HepG2 (cell line): ENCODE results near the gene MIB2. TPM values are rescaled to one million over a fixed set of nuclear protein-coding genes. Genes with fewer than 3 reads are reported as not detected.

ENCODE experiments used
- BHLHE40 ChIP-seq: IDR thresholded peaks from 2 replicates; pipeline ENCODE4 v1.6.1; 2011; ENCODE audit warnings: low read length, improper control_type of control experiment
- CAMTA2 ChIP-seq: sonication (generic); formaldehyde crosslinking; IDR thresholded peaks from 2 replicates; pipeline ENCODE4 v1.4.0; 2020; ENCODE audit warnings: mild to moderate bottlenecking, missing genetic modification reagents, borderline replicate concordance
- CCAR2 ChIP-seq: fragments of 200-400 bp; formaldehyde crosslinking; optimal IDR thresholded peaks from 2 replicates; pipeline ENCODE3; 2018; ENCODE audit warnings: low read depth, mild to moderate bottlenecking, low read length, moderate library complexity
- GZF1 ChIP-seq: sonication (generic); formaldehyde crosslinking; IDR thresholded peaks from 2 replicates; pipeline ENCODE4 v1.5.1; 2020; ENCODE audit warnings: mild to moderate bottlenecking, missing genetic modification reagents
- MATR3 ChIP-seq: sonication (generic); formaldehyde crosslinking; IDR thresholded peaks from 2 replicates; pipeline ENCODE4 v1.4.0; 2020; ENCODE audit warnings: missing genetic modification reagents
- POLR2AphosphoS5 ChIP-seq: IDR thresholded peaks from 2 replicates; pipeline ENCODE4 v1.6.1; 2012; ENCODE audit warnings: low read depth, low read length
- RAD51 ChIP-seq: fragments of 450-650 bp; IDR thresholded peaks from 2 replicates; pipeline ENCODE4 v1.6.1; 2016; ENCODE audit warnings: borderline replicate concordance
- SKI ChIP-seq: fragments of 450-650 bp; IDR thresholded peaks from one replicate; pipeline ENCODE4 v1.6.1; 2018; ENCODE audit warnings: mild to moderate bottlenecking; ENCODE audit not compliant: partially characterized antibody
- SMARCE1 ChIP-seq: fragments of 450-650 bp; IDR thresholded peaks from 2 replicates; pipeline ENCODE4 v1.6.1; 2017; ENCODE audit warnings: borderline replicate concordance
- SNAI1 ChIP-seq: sonication (generic); formaldehyde crosslinking; IDR thresholded peaks from 2 replicates; pipeline ENCODE4 v1.5.0; 2020; ENCODE audit warnings: mild to moderate bottlenecking, missing genetic modification reagents, borderline replicate concordance
- SP4 ChIP-seq: sonication (generic); formaldehyde crosslinking; IDR thresholded peaks from 2 replicates; pipeline ENCODE4 v1.8.1; 2023; ENCODE audit warnings: mild to moderate bottlenecking, missing genetic modification reagents
- ZFP90 ChIP-seq: sonication (generic); formaldehyde crosslinking; IDR thresholded peaks from 2 replicates; pipeline ENCODE4 v1.8.0; 2022; ENCODE audit warnings: missing genetic modification reagents, mild to moderate bottlenecking, inconsistent platforms, borderline replicate concordance
- ZFY ChIP-seq: sonication (generic); formaldehyde crosslinking; IDR thresholded peaks from 2 replicates; pipeline ENCODE4 v1.4.0; 2020; ENCODE audit warnings: missing genetic modification reagents
- ZNF292 ChIP-seq: sonication (generic); formaldehyde crosslinking; IDR thresholded peaks from 2 replicates; pipeline ENCODE4 v1.8.1; 2022; ENCODE audit warnings: mild to moderate bottlenecking, low read depth, missing genetic modification reagents, borderline replicate concordance
- ZNF318 ChIP-seq: sonication (generic); formaldehyde crosslinking; IDR thresholded peaks from 2 replicates; pipeline ENCODE4 v1.4.0; 2020; ENCODE audit warnings: mild to moderate bottlenecking, missing genetic modification reagents
- ZNF530 ChIP-seq: sonication (generic); formaldehyde crosslinking; IDR thresholded peaks from 2 replicates; pipeline ENCODE4 v1.5.0; 2020; ENCODE audit warnings: low read depth, mild to moderate bottlenecking, missing genetic modification reagents
- ZNF775 ChIP-seq: sonication (generic); formaldehyde crosslinking; IDR thresholded peaks from 2 replicates; pipeline ENCODE4 v1.4.0; 2020; ENCODE audit warnings: missing genetic modification reagents, mild to moderate bottlenecking, moderate library complexity, borderline replicate concordance
- polyA plus RNA-seq, 8 experiments: library from polyadenylated mRNA; depleted of rRNA in 3 of 8; stranded (reverse) in 7 of 8; unstranded in 1 of 8; fragments of >200 nt; fragmentation: Illumina TruSeq in 4 of 8; extraction: Trizol in 4 of 8; gene quantifications; 2 replicates each; pipeline versions ENCODE4 v1.2.1 to v1.2.3, GENCODE V29; 2011 to 2016; ENCODE audit warnings: low read depth in 4 of 8, missing spikeins in 1 of 8, mixed read lengths in 1 of 8; ENCODE audit not compliant: insufficient read depth in 1 of 8
- total RNA-seq, 5 experiments: library from RNA; depleted of rRNA; stranded (reverse); fragments of >200 nt; fragmentation: Illumina TruSeq; extraction: Trizol; gene quantifications; 2 replicates each; pipeline ENCODE4 v1.2.3, GENCODE V29; 2016; ENCODE audit warnings: low read depth in 1 of 5
- TF ChIP-seq, protein P1 (sequence below): IDR thresholded peaks from 2 replicates; pipeline ENCODE4 v1.6.1; 2016; ENCODE audit warnings: low read depth, control low read depth
- TF ChIP-seq, protein P2 (sequence below): sonication (generic); formaldehyde crosslinking; IDR thresholded peaks from 2 replicates; pipeline ENCODE4 v1.8.0; 2022; ENCODE audit warnings: mild to moderate bottlenecking, missing genetic modification reagents

Gene MIB2
- total and polyA plus RNA-seq, 2 of the 13 experiments (the other 11 are each of a cell fraction or from before 2014, with no cell fraction given): 19.9 to 30.4 TPM

DNA sequence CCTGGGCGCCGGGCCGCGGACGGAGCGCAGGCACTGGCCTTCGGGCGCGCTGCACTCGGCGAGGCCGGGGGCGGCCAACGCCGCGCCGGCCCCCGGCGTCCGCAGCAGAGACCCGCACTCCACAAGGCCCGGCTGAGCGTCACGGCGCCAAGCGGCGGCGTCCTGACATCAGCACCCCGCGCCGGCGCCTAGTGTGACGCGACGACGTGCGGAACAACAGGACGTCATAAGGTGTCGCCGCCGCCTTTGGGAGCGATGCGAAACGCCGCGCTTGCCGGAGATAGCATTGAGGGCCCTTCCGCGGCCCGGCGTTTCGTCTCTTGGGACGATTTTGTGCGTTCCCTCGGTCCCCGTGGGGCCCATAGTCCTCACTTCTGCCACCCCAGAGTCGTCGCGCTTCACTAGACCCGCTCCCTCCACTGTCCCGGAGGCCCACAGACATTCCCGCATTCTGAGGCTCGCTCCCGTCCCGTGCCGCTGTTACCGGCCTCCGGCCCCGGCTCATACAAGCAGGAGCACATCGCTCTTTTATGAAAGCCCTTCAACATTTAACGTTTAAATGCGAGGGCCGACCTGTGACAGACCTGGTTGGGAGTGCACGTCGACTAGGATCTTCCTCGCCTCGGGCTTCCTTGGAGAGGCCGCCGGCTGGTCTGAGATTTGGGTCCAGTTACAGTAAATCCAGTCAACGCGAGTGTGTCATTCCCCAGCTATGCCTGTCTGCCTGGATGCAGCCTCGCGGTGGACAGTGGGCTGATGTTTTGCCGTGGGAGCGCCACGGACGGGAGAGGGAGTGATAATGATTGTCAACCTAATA is 40.4 kb upstream of the MIB2 start, which contains the start of gene SSU72 (continued):
- TF ChIP-seq, protein P1, sequence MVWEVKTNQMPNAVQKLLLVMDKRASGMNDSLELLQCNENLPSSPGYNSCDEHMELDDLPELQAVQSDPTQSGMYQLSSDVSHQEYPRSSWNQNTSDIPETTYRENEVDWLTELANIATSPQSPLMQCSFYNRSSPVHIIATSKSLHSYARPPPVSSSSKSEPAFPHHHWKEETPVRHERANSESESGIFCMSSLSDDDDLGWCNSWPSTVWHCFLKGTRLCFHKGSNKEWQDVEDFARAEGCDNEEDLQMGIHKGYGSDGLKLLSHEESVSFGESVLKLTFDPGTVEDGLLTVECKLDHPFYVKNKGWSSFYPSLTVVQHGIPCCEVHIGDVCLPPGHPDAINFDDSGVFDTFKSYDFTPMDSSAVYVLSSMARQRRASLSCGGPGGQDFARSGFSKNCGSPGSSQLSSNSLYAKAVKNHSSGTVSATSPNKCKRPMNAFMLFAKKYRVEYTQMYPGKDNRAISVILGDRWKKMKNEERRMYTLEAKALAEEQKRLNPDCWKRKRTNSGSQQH (CRISPR knock-in tag): peak; percentile 87; the same call in 1 of the 2 replicates
- 0 out of 2 replicates have a peak, but pooled peaks have one; percentile 34 for TF ChIP-seq GZF1 (CRISPR knock-in tag)
- TF ChIP-seq, protein P2, sequence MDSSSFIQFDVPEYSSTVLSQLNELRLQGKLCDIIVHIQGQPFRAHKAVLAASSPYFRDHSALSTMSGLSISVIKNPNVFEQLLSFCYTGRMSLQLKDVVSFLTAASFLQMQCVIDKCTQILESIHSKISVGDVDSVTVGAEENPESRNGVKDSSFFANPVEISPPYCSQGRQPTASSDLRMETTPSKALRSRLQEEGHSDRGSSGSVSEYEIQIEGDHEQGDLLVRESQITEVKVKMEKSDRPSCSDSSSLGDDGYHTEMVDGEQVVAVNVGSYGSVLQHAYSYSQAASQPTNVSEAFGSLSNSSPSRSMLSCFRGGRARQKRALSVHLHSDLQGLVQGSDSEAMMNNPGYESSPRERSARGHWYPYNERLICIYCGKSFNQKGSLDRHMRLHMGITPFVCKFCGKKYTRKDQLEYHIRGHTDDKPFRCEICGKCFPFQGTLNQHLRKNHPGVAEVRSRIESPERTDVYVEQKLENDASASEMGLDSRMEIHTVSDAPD: 0 out of 2 replicates have a peak, but pooled peaks have one; percentile 38
- TF ChIP-seq RAD51: no peak
- TF ChIP-seq MATR3 (CRISPR knock-in tag): no peak
- TF ChIP-seq ZFY (CRISPR knock-in tag): peak; percentile 91
- TF ChIP-seq SMARCE1: no peak
- peak; percentile 44 for TF ChIP-seq SKI
- TF ChIP-seq BHLHE40: peak; percentile 24; the same call in 1 of the 2 replicates
- TF ChIP-seq ZNF318: no peak
- no peak for TF ChIP-seq ZNF292 (CRISPR knock-in tag)
- no peak; the same call in 1 of the 2 replicates for TF ChIP-seq SNAI1 (CRISPR knock-in tag)
- TF ChIP-seq CCAR2: no peak
- no peak for TF ChIP-seq ZFP90 (CRISPR knock-in tag)
- no peak for TF ChIP-seq ZNF530
- TF ChIP-seq CAMTA2: peak; percentile 22; the same call in 1 of the 2 replicates
- TF ChIP-seq SP4 (CRISPR knock-in tag): peak; percentile 75; the same call in 1 of the 2 replicates
- TF ChIP-seq ZNF775 (CRISPR knock-in tag): no peak
- peak; percentile 70 for TF ChIP-seq POLR2AphosphoS5
